Osteocyte (in vitro differentiated cells): ENCODE data around the gene CREB1. TPM values are rescaled to one million over a fixed set of nuclear protein-coding genes. Genes with fewer than 3 reads are reported as not detected.

Source experiments
- DNase-seq: peaks from one replicate; pipeline ENCODE4 v3.0.0; 2021; ENCODE audit warnings: mixed read lengths; ENCODE audit not compliant: unreplicated experiment; ENCODE audit errors: extremely low spot score
- H3K27ac Mint-ChIP-seq: one replicate; pipeline ENCODE4 v1.8.0; 2021; ENCODE audit warnings: mild to moderate bottlenecking, mixed read lengths; ENCODE audit not compliant: unreplicated experiment
- H3K27me3 Mint-ChIP-seq: one replicate; pipeline ENCODE4 v1.8.0; 2021; ENCODE audit warnings: mixed read lengths; ENCODE audit not compliant: unreplicated experiment
- H3K36me3 Mint-ChIP-seq: one replicate; pipeline ENCODE4 v1.8.0; 2021; ENCODE audit warnings: mixed read lengths; ENCODE audit not compliant: unreplicated experiment
- H3K4me1 Mint-ChIP-seq: one replicate; pipeline ENCODE4 v1.8.0; 2021; ENCODE audit warnings: mixed read lengths; ENCODE audit not compliant: unreplicated experiment
- H3K4me3 Mint-ChIP-seq: one replicate; pipeline ENCODE4 v1.8.0; 2021; ENCODE audit warnings: mild to moderate bottlenecking, moderate library complexity, mixed read lengths; ENCODE audit not compliant: unreplicated experiment
- H3K9me3 Mint-ChIP-seq: one replicate; pipeline ENCODE4 v1.8.0; 2021; ENCODE audit warnings: mixed read lengths; ENCODE audit not compliant: unreplicated experiment
- CTCF ChIP-seq: fragments of 200-600 bp; sonication (generic); IDR thresholded peaks from 2 replicates; pipeline ENCODE4 v1.5.0; 2021; ENCODE audit warnings: antibody characterized with exemption, mild to moderate bottlenecking, moderate library complexity
- total RNA-seq: library from RNA; stranded (reverse); gene quantifications from 2 replicates; pipeline ENCODE4 v1.2.1, GENCODE V29; 2021

CREB1 gene
- total RNA-seq, 1 donor from 2014 or later, result 74.2 TPM

GRCh38 chr2:207625014-207625907, 95.5 kb downstream of the CREB1 start, which contains the start of gene METTL21A:
Gene METTL21A, minus strand, starts transcription at chr2:207625394. Its CDS starts 1,019 bp downstream, at chr2:207624375.
- Mint-ChIP-seq H3K4me1 (peaks cover 27% of the 10 kb centered on the region), H3K36me3 (peaks cover 11% of the 10 kb centered on the region), H3K27ac (peak within 1 kb of the TSS; percentile 92), H3K27me3 (no peaks in the 10 kb centered on the region), H3K4me3 (peak within 1 kb of the TSS; percentile 89), H3K9me3 (no peaks in the 10 kb centered on the region)
- DNase-seq, result peak; percentile 92
- TF ChIP-seq CTCF, result peak; percentile 48

GRCh38 chr2:207629553-207629952, 99.8 kb downstream of the CREB1 start:
- H3K27me3 Mint-ChIP-seq, result no peaks in the 10 kb centered on the region
- H3K4me3 Mint-ChIP-seq, result no peak overlapping the region
- no peaks in the 10 kb centered on the region for H3K9me3 Mint-ChIP-seq
- no peak overlapping the region for H3K27ac Mint-ChIP-seq
- peaks cover 12% of the 10 kb centered on the region for H3K4me1 Mint-ChIP-seq
- DNase-seq, result no peak
- no peak for TF ChIP-seq CTCF
- H3K36me3 Mint-ChIP-seq, result no peaks in the 10 kb centered on the region

- no peak for DNase-seq
- Mint-ChIP-seq H3K27me3 (no peaks in the 10 kb centered on the region), H3K36me3 (no peaks in the 10 kb centered on the region), H3K9me3 (no peaks in the 10 kb centered on the region), H3K4me1 (peaks cover 12% of the 10 kb centered on the region), H3K4me3 (no peak overlapping the region), H3K27ac (no peak overlapping the region)
- no peak for TF ChIP-seq CTCF
Observed at GRCh38 chr2:207630491-207630890, 100.7 kb downstream of the CREB1 start.

- Mint-ChIP-seq H3K27me3 (no peaks in the 10 kb centered on the region), H3K27ac (no peak overlapping the region), H3K4me1 (peaks cover 5% of the 10 kb centered on the region), H3K36me3 (no peaks in the 10 kb centered on the region), H3K4me3 (no peak overlapping the region), H3K9me3 (no peaks in the 10 kb centered on the region)
- no peak for DNase-seq
- no peak for TF ChIP-seq CTCF
Observed at GRCh38 chr2:207632575-207633493, 103.1 kb downstream of the CREB1 start.
